NB4 (cell line): ENCODE data around the gene ADARB2.

Source experiments
- CTCF ChIP-seq: IDR thresholded peaks from one replicate; pipeline ENCODE4 v1.5.1; 2012; ENCODE audit warnings: low read depth, low read length
- POLR2A ChIP-seq: IDR thresholded peaks from 2 replicates; pipeline ENCODE4 v1.6.1; 2011; ENCODE audit warnings: mild to moderate bottlenecking; ENCODE audit not compliant: insufficient read length; ENCODE audit errors: extremely low read depth

- TF ChIP-seq CTCF = no peak
- no peak for TF ChIP-seq POLR2A
Measured at GRCh38 chr10:1468811-1469210, 268.5 kb downstream of the ADARB2 start.
